ENCODE measurements around the gene NAA38.

- TF ChIP-seq EZH2 (IDR thresholded peaks at IDR 0.05; ENCODE audit: low read length) (no peak), CTCF (optimal IDR thresholded peaks at IDR 0.05 in 1 of 3, IDR thresholded peaks at IDR 0.05 in 1 of 3, conservative IDR thresholded peaks at IDR 0.05 in 1 of 3; ENCODE audit: extremely low read depth in 1 of 3, insufficient read depth in 2 of 3, low read length in 3 of 3) (no peak)
Measured at GRCh38 chr17:7848131-7848579, 9.2 kb downstream of the NAA38 start.
